ENCODE measurements around the gene SLFNL1.

SLFNL1 gene

DNA sequence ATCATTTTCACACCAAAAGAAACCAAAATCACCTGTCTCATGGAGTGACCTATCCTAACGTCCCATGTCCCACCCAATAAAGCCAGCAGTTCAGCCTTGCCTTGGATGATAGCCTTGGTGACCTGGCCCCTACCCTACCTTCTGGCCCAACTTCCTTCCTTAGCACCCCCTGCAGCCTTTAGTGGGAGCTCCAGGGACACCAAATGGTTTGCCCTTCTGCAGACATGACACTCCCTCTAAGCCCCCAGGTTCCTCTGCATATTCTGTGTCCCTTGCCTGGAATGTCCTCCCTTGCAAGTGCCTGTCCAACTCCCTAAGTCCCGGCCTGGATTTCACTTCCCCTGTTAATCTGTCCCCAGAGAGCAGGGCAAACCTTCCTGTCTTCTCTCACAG is 2.2 kb downstream of the SLFNL1 start:
- no peak for DNase-seq

DNA sequence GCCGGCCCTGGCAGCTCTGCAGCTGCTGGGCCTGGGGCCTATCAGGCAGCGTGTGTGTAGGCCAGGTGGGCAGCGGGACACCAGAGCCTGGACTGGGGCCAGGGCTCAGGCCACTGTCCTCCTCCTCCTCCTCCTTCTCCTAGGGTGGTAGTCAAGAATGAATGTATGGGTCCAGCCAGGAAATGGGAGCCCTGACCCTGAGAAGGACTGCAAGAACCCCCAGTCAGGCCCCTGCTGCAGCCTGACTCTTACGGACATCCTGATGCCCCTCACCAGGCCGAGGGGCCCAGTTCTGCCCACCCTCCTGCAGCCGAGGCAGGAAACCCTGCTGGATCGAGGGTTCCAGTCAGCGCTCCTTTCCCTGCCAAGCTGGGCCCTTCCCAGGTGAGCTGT is 3.5 kb downstream of the SLFNL1 start:
- DNase-seq, result no peak

DNA sequence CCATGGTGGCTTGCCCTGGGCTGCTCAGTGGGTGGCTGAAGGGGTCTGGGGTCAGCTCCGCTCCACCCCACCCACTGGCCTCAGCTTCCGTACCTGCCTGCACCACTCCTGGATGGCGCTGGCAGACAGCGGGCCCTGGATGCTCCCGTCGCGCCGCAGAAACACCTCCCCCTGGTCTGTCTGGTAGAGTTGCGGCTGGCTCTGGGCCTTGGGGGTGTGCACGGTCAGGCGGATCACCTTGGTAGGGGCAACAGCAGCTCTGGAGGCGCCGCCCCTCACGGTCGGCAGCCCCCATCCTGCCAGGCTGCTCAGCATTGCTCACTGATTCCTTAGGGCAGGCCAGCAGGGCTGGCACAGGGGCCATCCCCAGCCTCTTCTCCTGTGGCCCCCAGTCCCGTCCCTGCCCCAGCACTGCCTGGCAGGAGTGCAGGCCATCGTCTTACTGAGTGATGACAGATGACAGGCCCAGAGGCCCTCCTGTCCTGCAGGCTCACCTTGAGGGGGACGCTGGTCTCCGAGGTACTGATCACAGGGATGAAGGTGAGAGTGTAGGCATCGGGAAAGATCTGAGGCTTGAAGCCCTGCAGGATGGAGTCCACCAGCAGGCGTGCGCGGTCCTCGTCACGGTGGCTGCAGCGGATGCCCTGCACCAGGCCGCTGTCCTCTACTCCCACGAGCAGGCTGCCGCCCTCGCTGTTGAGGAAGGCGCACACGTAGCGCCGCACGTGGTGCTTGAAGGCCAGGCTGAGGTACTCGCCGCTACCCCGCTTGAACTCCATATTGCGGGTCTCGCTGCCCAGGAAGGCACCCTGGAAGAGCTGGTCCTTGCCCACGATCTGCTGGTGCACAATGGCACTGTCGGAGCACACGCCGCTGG is 4.1 kb downstream of the SLFNL1 start:
- no peak for DNase-seq

DNA sequence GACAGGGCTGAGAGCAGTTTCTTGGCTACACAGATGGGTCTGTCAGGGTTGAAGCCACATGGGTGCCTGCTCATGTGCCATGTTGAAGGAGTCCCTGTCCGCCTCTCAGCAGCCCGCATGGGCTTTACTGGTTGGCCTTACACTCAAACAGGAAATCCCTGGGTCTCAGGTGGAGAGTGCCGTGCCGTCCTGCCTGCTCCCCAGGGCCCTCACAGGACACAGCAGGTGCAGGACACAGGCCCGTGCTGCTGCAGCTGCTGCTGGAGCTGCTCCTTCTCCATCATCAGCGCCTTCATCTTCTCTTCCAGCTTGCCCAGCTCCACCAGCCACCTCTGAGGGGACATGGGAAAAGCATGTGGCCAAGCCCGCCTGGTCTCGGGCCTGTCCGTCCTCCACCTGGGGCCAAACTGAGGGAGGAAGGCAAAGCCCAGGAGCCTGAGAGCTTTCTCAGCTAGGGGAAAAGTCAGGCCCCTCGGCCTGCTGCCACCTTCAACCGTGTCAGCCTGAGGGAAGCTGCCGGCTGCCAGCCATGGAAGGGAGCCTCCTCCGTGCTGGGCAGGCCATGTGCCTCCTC is 5.5 kb downstream of the SLFNL1 start:
- no peak for DNase-seq

DNA sequence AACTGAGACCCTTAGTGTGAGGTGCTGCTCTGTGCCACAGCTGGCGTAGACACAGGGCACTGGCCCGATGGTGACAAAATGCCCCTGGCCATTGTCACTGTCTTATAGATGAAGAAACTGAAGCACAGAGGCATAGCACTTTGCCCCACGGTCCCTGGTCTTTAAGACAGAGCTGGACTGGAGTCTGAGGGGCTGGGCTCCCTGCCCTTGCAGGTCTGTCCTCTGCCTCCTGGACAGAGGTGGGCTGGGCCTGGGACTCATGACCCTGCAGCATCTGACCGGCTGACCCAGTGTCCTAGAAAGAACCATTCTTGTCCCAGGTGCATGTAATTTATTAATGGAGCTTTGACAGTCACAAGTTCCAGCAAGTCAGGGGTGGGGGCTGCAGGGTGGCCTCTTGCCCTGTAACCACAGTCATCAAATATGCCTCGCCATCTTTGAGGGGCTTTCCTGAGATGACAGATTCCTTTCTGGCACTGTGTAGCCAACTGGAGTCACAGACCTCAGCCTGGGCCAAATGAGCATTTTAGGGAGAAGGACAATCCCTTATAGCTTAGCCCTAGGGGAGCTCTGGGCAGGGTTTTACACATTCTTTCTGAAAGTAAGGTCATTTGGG is 6.1 kb downstream of the SLFNL1 start:
- DNase-seq, result no peak

DNA sequence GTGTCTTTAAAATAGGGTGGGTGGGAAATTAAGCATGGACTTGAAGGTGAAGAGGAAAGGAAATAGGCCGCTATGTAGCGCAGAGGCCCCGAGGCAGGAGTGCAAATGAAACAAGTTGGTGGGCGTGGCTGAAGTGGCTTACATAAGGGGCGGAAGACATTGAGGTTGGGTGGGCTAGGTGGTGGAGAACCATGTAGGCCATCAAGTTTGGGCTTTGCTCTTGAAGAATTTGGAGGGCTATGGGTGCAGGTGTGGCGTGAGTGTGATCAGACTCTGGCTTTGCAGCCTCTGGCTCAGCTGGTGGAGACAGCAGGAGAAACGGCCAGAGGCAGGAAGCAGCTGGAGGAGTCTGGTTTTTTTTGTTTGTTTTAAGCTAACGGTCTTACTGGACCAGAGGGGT is 6.7 kb downstream of the SLFNL1 start:
- no peak for DNase-seq

DNA sequence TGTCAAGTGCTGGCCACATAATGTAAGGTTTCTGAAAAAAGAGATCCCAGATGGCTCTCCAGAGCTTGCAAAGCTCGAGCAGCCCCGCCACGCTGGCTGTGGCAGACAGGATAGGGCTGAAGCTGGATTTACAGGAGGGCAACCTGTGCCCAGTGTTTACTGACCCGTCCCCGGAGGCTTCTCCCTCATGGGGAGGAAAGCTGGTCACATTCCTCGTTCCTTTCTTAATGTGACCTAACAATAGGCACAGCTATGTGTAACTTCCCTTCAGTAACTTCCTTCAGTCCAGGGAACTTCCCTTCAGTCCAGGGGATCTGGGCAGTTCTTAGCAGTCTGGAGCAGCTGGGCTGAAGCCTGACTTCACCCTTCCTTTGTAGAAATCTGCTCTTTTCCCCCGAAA is 7.7 kb downstream of the SLFNL1 start:
- no peak for DNase-seq

DNA sequence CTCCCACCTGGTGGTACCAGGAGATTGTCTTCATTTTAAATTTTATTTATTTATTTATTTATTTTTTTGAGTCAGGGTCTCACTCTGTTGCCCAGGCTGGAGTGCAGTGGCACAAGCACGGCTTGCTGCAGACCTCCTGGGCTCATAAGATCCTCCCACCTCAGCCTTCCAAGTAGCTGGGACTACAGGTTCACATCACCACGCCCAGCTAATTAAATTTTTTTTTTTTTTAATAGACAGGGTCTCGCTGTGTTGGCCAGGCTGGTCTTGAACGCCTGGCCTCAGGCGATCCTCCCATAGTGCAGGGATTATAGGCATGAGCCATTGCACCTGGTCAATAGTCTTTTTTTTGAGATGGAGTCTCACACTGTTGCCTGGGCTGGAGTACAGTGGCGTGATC is 8.5 kb downstream of the SLFNL1 start:
- no peak for DNase-seq

DNA sequence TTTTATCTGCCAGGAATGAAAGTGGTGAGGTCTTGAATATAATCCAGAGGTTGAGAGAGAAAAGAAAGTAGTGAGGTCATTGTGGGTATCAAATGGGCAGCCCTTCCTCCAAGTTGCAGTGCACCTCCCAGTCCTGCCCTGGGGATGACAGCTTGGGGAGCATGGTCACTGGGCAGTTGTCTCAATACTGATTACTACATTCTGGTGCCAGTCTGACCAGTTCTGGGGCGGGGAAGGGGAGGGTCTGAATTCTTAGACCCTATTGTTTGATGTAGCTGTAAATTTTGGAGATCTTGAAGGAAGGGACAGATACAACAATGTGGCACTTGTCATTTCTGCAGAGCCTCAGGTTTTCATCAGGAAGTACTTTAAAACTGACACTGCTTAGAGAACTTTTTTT is 11.2 kb downstream of the SLFNL1 start:
- DNase-seq, result no peak

DNA sequence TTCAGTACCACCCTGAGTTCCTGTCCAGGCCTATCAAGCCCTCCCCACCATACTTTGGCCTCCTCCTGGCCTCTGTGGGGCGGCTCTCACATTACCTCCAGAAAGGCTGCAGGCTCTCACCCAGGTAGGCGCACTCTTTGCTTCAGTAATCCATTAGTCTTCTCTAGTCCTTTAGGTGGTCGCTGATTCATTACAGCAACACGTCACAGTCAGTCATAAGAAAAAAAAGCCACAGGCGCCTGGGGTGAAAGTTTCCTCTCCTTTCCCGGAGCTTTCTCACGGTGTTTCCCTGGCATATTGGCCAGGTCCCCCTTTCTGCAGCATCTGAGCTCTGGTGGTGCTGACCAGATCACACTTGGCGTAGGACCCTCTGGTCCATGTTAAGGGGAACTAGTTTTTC is 12.1 kb downstream of the SLFNL1 start:
- DNase-seq, result no peak

DNA sequence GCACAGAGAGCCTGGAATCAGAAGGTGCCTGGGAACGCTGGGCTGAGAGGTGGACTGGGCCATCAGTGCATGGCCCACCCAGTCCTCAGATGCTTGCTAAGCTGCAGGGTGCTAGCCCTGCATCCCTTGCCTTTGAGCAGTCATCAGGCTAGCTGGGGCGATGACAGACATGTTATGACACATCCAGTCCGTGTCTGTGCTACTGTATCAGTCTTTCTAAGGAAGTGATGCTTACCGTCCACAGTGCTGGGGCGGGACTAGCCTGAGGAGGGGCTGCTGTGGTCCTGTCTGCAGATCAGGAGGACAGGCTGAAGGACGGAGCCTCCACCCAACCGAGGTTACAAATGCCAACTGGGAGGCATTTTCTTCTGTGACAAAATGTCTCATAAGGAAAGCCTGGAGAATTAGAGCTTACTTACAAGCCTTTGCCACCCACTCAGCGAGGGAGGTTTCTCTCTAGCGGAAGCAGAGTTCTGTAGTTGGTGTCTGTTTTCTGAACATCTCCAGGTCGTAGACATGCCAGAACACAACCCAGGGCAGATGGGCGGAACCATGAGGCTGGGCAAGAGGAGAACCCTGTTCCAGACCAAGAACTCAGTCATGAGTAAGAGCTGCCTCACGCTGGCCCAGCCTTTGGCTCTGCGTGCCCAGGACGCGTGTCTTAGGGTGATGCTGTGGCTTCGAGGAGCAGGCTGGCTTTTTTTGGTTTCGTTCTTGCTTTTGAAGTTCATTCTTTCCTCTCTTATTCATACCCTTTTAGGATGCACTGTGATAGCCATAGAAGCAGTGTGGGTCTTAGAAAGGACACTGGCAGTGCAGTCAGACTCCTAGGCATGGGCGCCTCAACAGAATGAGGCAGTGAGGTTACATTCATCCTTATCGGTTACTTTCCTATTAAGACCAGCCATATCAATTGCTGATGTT is 14.3 kb downstream of the SLFNL1 start:
- no peak for DNase-seq

DNA sequence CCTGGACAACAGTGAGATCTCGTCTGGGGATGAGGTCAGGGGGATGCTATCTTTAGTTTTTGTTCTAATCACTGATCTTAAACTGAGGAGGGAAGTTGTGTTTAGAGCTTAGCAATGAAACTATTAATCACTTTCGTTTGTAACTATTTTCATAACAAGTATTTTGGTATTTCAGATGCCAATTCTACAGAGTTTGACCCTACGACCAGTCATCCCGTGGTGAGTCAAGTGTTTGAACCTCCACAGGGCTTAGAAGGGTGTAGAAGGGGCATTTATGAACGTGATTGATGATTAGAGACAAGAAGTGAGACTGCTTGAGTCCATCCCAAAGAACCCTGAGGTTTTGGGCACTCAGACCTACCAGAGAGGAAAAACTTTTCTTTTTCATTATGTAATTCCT is 15.6 kb downstream of the SLFNL1 start:
- DNase-seq, result no peak

DNA sequence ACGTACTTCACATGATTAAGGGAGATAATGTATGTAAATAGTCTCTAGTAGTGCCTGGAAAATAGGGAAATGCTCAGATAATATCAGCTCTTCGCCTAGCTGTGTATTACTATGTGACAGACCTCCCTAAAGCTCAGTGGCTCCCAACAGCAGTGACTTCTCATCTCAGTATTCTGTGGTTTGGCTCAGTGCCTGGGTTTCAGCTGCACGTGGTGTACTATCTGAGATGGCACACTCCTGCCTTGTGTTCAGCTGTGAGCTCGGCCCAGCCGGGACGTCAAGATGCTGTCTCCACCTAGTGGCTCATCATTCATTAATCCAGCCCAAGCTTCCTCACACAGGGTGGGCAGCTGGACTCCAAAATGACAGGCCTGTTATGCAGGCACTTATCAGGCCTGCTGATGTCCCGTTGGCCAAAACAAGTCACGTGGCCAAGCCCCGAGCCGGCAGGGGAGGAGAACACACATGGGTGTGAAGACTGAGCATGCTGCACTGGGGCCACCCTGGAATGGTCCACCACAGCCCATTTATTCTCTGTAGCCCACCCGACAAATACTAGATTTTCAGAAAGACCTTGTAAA is 17.8 kb downstream of the SLFNL1 start:
- peak; percentile 95 for DNase-seq

DNA sequence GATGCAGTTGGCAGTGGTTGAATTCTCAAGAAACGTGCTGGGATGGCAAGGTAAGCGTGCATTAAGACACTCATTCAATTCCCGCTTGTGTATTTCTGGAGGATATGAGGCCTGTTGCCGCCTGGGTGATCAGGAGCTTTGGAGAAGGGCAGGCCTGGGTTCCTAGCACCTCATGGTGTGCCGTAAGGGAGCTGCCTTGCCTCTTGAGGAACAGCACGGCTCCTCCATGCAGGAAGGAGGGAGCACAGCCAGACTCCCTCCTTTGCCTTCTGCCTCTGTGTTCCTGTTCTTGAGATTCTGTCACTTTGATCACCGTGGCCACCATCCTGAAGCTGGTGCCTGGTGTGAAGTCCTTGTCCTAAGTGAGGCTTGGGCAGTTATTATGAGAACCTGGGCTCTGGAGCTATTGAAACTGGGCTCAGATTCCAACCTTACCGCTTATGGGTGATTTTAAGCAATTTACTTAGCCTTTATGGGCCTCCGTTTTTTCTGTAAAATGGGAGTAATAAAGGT is 18.3 kb downstream of the SLFNL1 start:
- DNase-seq, result no peak

DNA sequence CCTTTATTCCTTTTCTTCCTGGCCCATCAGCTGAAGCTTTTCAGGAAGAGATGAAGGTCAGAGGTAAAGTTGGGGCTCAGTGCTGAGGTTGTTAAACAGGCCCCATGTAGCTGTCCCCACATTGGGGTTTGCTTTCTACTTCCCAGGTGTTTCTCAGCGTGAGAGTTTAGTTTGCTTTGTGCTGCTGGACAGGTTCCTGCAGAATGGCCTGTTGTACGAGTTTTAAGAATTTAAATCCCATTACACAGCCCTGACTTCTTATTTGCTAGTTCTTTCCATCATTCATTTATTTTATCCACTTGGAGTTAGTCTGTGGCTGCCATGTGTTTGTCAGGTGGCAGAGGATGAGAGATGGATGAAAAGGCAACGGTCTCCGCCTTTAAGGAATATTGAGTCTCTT is 22.9 kb downstream of the SLFNL1 start:
- DNase-seq, result no peak

DNA sequence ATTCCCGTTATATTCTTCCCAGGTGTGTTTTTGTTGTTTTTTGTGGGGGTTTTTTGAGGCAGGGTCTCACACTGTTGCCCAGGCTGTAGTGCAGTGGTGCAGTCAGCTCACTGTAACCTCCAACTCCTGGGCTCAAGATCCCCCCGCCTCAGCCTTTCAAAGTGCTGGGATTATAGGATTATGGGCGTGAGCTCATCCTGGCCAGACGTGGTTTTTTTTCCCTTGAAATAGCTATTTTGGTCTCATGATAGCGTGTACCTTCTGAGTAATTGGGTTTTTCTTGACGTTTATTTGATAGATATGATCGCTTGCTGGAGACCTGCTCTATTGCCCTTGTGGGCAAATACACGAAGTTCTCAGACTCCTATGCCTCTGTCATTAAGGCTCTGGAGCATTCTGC is 24.4 kb downstream of the SLFNL1 start:
- DNase-seq, result no peak

DNA sequence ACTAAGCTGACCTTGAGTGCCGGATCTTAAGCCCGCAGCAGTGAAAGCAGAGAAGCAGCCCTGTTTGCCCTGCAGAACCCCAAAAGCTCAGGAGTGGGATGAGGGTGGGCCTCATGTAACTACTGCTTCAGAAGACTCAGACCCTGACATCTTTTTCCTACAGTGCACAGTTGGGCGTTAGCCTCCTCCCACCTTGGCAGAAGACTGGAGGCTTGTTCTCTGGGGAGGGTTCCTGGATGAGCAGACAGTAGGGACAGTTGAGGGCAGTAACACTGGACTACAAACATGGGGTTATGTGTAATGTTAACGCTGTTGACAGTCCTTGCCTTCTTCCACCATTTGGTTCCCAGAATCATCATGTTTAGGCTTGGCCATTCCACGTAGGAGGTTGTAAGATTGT is 32.5 kb downstream of the SLFNL1 start:
- DNase-seq, result no peak

DNA sequence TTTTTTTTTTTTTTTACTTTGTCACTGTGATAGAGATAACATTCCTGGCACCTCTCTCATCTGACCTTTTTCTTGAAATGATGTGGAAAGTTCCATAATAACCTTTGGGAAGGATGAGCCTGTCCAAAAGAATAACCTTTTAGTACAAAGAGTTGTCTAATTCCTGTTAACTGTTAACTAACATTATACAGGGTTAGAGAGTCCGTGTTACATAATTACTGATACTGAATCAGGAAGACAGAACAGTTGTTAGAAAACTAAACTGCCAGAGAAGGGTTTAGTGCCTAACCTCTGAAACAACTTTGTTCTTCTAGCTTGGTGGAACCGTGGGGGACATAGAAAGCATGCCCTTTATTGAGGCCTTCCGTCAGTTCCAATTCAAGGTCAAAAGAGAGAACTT is 33.2 kb downstream of the SLFNL1 start:
- no peak for DNase-seq

DNA sequence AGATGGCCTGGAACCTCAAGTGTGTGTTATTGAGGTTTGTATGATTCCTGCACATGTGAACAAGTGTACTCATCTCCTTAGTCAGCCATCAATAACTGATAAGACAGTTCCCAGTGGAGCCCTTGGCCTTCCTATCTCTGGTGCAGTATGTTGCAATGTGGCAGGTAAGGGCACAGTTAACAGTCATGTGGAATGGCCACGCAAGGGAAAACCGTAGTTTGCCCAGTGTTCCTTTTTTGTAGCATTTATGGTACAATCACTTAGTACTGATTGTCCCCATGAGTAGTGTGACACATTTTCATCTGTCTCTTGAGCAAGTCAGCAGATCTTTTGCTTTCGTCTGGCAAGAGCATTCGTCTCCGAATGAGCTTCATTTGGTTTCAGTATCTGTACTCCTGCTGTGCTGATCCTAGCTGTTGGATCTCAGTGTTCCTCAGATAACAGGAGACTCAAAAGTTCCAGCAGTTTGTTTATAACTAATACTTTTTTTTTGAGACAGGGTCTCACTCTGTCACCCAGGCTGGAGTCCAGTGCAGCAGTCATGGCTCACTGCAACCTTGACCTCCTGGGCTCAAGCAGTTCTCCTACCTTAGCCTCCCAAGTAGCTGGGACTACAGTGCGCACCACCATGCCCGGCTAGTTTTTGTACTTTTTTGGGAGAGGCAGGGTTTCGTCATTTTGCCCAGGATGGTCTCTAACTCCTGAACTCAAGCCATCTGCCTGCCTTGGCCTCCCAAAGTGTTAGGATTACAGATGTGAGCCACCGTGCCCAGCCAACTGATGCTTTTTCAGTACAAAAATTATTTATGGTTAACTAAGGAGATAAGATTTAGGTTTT is 33.9 kb downstream of the SLFNL1 start:
- no peak for DNase-seq

DNA sequence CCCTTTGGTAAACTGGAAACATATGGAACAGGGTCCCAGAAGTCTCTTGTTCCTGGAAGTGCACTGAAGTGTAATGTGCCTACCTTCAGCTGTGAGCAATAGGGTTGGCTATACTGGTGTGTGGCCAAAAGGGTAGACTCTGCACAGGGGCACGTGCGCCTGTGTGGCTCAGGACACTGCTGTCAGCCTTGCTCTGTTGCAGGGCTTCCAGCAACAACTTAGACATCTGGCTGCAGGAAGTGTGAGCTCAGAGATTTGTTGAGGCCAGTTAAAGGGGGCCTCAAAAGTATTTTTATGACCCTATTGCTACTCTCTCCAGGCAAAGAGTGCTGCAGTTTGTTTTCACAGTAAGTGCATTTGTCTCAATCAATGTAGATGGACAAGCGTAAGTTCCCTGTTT is 34.6 kb downstream of the SLFNL1 start:
- no peak for DNase-seq

DNA sequence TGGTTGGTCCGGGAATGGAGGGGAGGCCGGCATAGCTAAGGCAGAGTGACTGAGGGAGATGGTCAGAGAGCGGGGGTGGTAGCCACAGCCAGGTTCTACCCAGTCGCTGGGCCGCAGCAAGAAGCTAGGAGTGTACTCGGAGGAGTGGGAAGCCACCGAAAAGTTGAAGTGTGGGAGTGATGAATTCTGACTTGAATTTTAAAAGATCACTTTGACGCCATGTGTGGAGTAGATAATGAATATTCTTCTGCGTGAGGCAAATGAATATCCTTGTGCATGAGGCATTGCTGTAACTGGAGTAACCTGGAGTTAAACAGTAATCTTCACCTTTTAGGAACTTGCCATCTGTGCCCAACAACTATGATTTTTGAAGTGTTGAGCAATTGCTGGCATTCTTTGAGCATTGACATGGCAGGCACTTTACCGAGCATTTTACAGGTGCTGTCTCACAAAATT is 35.2 kb downstream of the SLFNL1 start:
- no peak for DNase-seq

DNA sequence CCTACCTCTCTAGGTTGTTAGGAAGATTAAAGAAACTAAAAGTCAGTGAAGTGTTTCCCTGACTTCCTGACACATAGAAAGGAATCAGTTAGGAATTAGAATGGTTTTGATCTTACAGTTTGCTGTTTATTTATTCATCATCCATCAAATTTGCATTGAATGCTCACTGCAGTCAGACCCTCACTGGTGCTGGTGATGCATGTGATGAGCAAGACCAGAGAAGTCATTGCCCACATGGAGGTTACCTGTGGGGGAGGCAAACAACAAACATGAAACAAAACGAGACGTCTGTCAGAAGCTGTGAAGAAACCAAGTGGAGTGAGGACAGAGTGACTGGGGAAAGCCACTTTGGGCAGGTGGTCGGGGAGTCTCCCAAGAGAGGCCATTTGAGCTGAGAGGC is 35.6 kb downstream of the SLFNL1 start:
- no peak for DNase-seq
